ENCODE measurements around the gene HOXC13. TPM values are rescaled to one million over a fixed set of nuclear protein-coding genes. Genes with fewer than 3 reads are reported as not detected.

Gene HOXC13
- polyA plus RNA-seq, 1 donor (not counting 4 experiments of a cell fraction or from before 2014, with no cell fraction given) = 4.8 TPM

- peaks cover 25% of the 10 kb centered on the region for H3K79me2 ChIP-seq (ENCODE audit: control insufficient read depth, insufficient read depth, low read length)
- no peak overlapping the region for H3K27ac ChIP-seq (ENCODE audit: control insufficient read depth, insufficient read depth, low read length)
- FAIRE-seq (no peak), DNase-seq (ENCODE audit: low read depth, low spot score) (no peak)
- no peak for TF ChIP-seq CTCF (optimal IDR thresholded peaks at IDR 0.05 in 1 of 3, IDR thresholded peaks at IDR 0.05 in 1 of 3, conservative IDR thresholded peaks at IDR 0.05 in 1 of 3; ENCODE audit: extremely low read depth in 1 of 3, insufficient read depth in 2 of 3, low read length in 3 of 3)
- no peak for TF ChIP-seq EZH2 (IDR thresholded peaks at IDR 0.05; ENCODE audit: low read length)
- no peaks in the 10 kb centered on the region for H3K36me3 ChIP-seq (ENCODE audit: control insufficient read depth in 2 of 2, extremely low read depth in 1 of 2, insufficient read depth in 2 of 2, low read length in 2 of 2)
- no peak overlapping the region for H3K4me3 ChIP-seq (ENCODE audit: control insufficient read depth in 2 of 3, extremely low read depth in 1 of 3, insufficient read depth in 2 of 3, low read depth in 1 of 3, low read length in 3 of 3)
- no peaks in the 10 kb centered on the region for H4K20me1 ChIP-seq (ENCODE audit: control insufficient read depth, extremely low read depth, insufficient read depth, low read length)
- peaks cover 36% of the 10 kb centered on the region for H3K4me1 ChIP-seq (ENCODE audit: control insufficient read depth, extremely low read depth, insufficient read depth, low read length)
- dilution Hi-C loops (cut with MboI; ENCODE audit: extremely low pct_ligation_motif_present, low sequenced_read_pairs) = no loop called here
- H3K9ac ChIP-seq (ENCODE audit: control insufficient read depth, extremely low read depth, insufficient read depth, low read length) = no peak overlapping the region
- H3K4me2 ChIP-seq (ENCODE audit: control insufficient read depth, extremely low read depth, insufficient read depth, low read depth, low read length) = peak overlapping the region; percentile 44
- H3K27me3 ChIP-seq (ENCODE audit: control insufficient read depth, extremely low read depth, insufficient read depth, low read length) = no peaks in the 10 kb centered on the region
- no peaks in the 10 kb centered on the region for H3K9me1 ChIP-seq (ENCODE audit: control insufficient read depth, extremely low read depth, insufficient read depth, low read length)
- H3K9me3 ChIP-seq (ENCODE audit: control insufficient read depth, low read depth, low read length) = no peaks in the 10 kb centered on the region
- no peak overlapping the region for H2AFZ ChIP-seq (ENCODE audit: control insufficient read depth, low read length)
These were observed 38.4 kb downstream of the HOXC13 start for GRCh38 chr12:53976823-53977595.

- Histone ChIP-seq H2AFZ (ENCODE audit: control insufficient read depth, low read length) (no peak overlapping the region), H3K4me3 (ENCODE audit: control insufficient read depth in 2 of 3, extremely low read depth in 1 of 3, insufficient read depth in 2 of 3, low read depth in 1 of 3, low read length in 3 of 3) (peak overlapping the region in 1 of 3 experiments; percentile 7), H3K9me3 (ENCODE audit: control insufficient read depth, low read depth, low read length) (no peaks in the 10 kb centered on the region), H3K27me3 (ENCODE audit: control insufficient read depth, extremely low read depth, insufficient read depth, low read length) (no peaks in the 10 kb centered on the region), H3K4me1 (ENCODE audit: control insufficient read depth, extremely low read depth, insufficient read depth, low read length) (peaks cover 28% of the 10 kb centered on the region), H3K79me2 (ENCODE audit: control insufficient read depth, insufficient read depth, low read length) (peaks cover 26% of the 10 kb centered on the region), H4K20me1 (ENCODE audit: control insufficient read depth, extremely low read depth, insufficient read depth, low read length) (no peaks in the 10 kb centered on the region), H3K9ac (ENCODE audit: control insufficient read depth, extremely low read depth, insufficient read depth, low read length) (peak overlapping the region; percentile 30), H3K36me3 (ENCODE audit: control insufficient read depth in 2 of 2, extremely low read depth in 1 of 2, insufficient read depth in 2 of 2, low read length in 2 of 2) (no peaks in the 10 kb centered on the region), H3K27ac (ENCODE audit: control insufficient read depth, insufficient read depth, low read length) (peak overlapping the region; percentile 42), H3K4me2 (ENCODE audit: control insufficient read depth, extremely low read depth, insufficient read depth, low read depth, low read length) (peak overlapping the region; percentile 44), H3K9me1 (ENCODE audit: control insufficient read depth, extremely low read depth, insufficient read depth, low read length) (no peaks in the 10 kb centered on the region)
- dilution Hi-C loops (cut with MboI; ENCODE audit: extremely low pct_ligation_motif_present, low sequenced_read_pairs) = no loop called here
- FAIRE-seq (no peak), DNase-seq (ENCODE audit: low read depth, low spot score) (no peak)
- TF ChIP-seq CTCF (optimal IDR thresholded peaks at IDR 0.05 in 1 of 3, IDR thresholded peaks at IDR 0.05 in 1 of 3, conservative IDR thresholded peaks at IDR 0.05 in 1 of 3; ENCODE audit: extremely low read depth in 1 of 3, insufficient read depth in 2 of 3, low read length in 3 of 3) = no peak
- TF ChIP-seq EZH2 (IDR thresholded peaks at IDR 0.05; ENCODE audit: low read length) = no peak
These were observed 39.2 kb downstream of the HOXC13 start for GRCh38 chr12:53977596-53978445.

All from keratinocyte (primary cell).